ENCODE measurements around the gene CHI3L1.

The CHI3L1 gene

DNA sequence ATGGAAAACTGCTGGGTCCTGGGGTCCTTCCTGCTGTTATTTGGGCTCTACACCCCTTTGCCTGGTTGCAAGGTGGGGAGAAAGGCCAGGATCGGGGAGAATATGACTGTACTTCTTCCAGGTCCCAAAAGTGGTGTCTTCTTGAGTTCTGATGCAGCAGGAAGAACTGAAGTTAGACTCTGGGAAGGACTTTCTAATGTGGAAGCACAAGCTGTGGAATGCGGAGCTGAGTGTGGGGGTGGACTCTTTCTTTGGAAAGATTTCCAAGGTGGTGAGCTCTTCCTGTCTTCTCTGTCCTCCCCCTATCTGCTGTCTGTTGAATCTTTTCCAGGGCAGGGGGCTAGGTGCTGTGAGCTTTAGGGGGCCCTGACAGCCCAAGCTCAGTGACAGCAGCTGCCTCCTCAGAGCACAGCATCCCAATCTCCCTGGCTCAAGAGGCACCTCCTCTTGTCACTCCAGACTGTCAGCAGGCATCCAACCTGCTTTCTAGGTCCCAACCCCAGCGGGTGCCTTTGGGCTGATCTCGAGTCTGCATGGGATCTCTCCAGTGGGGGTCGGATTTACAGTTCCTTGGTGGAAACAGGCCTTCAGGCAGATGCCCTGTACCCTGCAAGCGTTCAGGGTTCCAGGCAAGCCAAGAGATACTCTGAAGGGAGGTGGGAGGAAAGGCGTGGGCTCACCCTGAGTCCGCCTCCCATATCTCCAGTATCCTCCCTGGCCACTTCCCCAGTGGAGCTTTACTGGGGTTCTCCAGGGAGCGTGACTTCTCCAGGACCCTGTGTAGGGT is 35.8 kb downstream of the CHI3L1 start:
- ChIA-PET CTCF (interaction anchor here (1.1 to 1.9 kb wide), 3 partner anchors 22 to 111 kb away, joined by 3 to 6 read pairs (median 4); partner anchors contain the start of gene ADORA1), POLR2A (no interaction called here)
- no peak for DNase-seq (ENCODE audit: extremely low spot score)
- TF ChIP-seq, protein P1, sequence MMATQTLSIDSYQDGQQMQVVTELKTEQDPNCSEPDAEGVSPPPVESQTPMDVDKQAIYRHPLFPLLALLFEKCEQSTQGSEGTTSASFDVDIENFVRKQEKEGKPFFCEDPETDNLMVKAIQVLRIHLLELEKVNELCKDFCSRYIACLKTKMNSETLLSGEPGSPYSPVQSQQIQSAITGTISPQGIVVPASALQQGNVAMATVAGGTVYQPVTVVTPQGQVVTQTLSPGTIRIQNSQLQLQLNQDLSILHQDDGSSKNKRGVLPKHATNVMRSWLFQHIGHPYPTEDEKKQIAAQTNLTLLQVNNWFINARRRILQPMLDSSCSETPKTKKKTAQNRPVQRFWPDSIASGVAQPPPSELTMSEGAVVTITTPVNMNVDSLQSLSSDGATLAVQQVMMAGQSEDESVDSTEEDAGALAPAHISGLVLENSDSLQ (IDR thresholded peaks at IDR 0.05): no peak
- TF ChIP-seq ZNF384 (IDR thresholded peaks at IDR 0.05) (no peak), SUZ12 (IDR thresholded peaks at IDR 0.05) (no peak), CTBP1 (IDR thresholded peaks at IDR 0.05; ENCODE audit: borderline replicate concordance) (no peak), BHLHE40 (IDR thresholded peaks at IDR 0.05; ENCODE audit: borderline replicate concordance) (no peak), L3MBTL2 (conservative IDR thresholded peaks at IDR 0.05) (no peak), TARDBP (IDR thresholded peaks at IDR 0.05) (no peak)

DNA sequence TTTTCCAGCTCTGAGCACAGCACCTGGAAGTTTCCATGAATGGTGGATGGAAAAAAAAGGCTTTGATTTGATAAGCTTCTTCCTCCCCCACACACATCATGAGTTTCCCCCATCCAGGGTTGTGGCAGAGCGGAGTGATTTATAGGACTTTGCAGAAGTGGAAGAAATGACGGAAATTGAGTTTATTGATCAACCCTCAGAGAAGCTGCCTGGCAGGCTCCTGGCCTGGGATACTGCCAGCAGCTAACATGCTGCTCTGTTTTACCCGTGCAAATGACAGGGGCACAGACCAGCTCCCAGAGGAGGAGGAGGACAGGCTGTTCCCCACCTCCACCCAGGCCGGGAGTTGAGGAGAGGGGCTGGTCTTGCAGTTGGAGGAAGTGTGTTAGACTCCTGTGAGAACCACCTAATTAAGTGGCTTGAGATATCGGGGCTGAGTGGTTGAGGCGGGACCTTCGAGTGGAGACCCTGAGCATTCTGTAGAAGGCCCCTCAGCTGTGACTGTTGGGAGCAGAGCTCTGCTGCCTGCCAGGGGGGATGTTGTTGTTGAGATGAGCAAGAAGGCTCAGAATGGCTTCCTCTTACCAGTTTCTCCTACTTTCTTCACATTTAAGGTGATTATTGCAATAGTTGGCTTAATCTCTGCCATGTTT is 37.2 kb downstream of the CHI3L1 start:
- no peak for DNase-seq (ENCODE audit: extremely low spot score)
- ChIA-PET POLR2A (interaction anchor here (0.9 kb wide), 1 partner anchor 8 kb away, joined by 3 read pairs; no protein-coding TSS in a partner anchor), CTCF (interaction anchor here (0.9 to 1.2 kb wide), 2 partner anchors 14 to 24 kb away, joined by 4 to 5 read pairs; no protein-coding TSS in a partner anchor)
- TF ChIP-seq SUZ12 (IDR thresholded peaks at IDR 0.05) (no peak), ELF4 (IDR thresholded peaks at IDR 0.05) (no peak), TARDBP (IDR thresholded peaks at IDR 0.05) (no peak), NFRKB (IDR thresholded peaks at IDR 0.05) (no peak), FOXK2 (IDR thresholded peaks at IDR 0.05) (no peak), LEF1 (IDR thresholded peaks at IDR 0.05; ENCODE audit: borderline replicate concordance) (no peak), CTBP1 (IDR thresholded peaks at IDR 0.05; ENCODE audit: borderline replicate concordance) (no peak), FOXM1 (IDR thresholded peaks at IDR 0.05; ENCODE audit: borderline replicate concordance) (no peak), ZNF384 (IDR thresholded peaks at IDR 0.05) (no peak), L3MBTL2 (conservative IDR thresholded peaks at IDR 0.05) (no peak), HDGF (IDR thresholded peaks at IDR 0.05; ENCODE audit: borderline replicate concordance) (no peak), SP1 (IDR thresholded peaks at IDR 0.05) (no peak), FOXA1 (IDR thresholded peaks at IDR 0.05) (no peak), BHLHE40 (IDR thresholded peaks at IDR 0.05; ENCODE audit: borderline replicate concordance) (no peak), ARNT (IDR thresholded peaks at IDR 0.05) (no peak)
- TF ChIP-seq, protein P1 (IDR thresholded peaks at IDR 0.05): no peak

DNA sequence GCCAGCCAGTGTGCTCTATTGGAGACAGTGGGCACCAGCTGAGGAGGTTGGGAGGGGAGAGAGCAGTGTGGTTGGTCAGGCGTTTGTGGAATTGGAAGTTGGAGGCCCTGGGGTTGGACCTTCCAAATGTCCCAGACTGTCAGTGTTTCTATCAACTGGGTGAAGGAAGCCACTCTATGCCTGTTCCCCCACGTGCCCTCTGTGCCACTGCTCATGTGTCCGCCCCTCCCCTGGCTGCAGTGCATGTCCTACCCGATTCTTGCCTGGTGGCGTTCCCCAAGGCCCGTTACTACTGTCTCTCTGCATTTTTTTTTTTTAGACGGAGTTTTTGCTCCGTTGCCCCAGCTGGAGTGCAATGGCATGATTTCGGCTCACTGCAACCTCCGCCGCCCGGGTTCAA is 37.9 kb downstream of the CHI3L1 start:
- ChIA-PET POLR2A (interaction anchor here (1.2 kb wide), 1 partner anchor 20 kb away, joined by 5 read pairs; no protein-coding TSS in a partner anchor), CTCF (interaction anchor here (0.9 to 1.3 kb wide), 6 partner anchors 15 to 119 kb away, joined by 3 to 5 read pairs (median 4); partner anchors contain the start of gene ADORA1)
- no peak for DNase-seq (ENCODE audit: extremely low spot score)
- TF ChIP-seq L3MBTL2 (conservative IDR thresholded peaks at IDR 0.05) (no peak), SP1 (IDR thresholded peaks at IDR 0.05) (no peak), SUZ12 (IDR thresholded peaks at IDR 0.05) (no peak), ARNT (IDR thresholded peaks at IDR 0.05) (no peak), CTBP1 (IDR thresholded peaks at IDR 0.05; ENCODE audit: borderline replicate concordance) (no peak), ELF4 (IDR thresholded peaks at IDR 0.05) (no peak), TARDBP (IDR thresholded peaks at IDR 0.05) (no peak), HDGF (IDR thresholded peaks at IDR 0.05; ENCODE audit: borderline replicate concordance) (no peak), NFRKB (IDR thresholded peaks at IDR 0.05) (no peak), LEF1 (IDR thresholded peaks at IDR 0.05; ENCODE audit: borderline replicate concordance) (no peak), ZNF384 (IDR thresholded peaks at IDR 0.05) (no peak)
- TF ChIP-seq, protein P1 (IDR thresholded peaks at IDR 0.05): no peak

DNA sequence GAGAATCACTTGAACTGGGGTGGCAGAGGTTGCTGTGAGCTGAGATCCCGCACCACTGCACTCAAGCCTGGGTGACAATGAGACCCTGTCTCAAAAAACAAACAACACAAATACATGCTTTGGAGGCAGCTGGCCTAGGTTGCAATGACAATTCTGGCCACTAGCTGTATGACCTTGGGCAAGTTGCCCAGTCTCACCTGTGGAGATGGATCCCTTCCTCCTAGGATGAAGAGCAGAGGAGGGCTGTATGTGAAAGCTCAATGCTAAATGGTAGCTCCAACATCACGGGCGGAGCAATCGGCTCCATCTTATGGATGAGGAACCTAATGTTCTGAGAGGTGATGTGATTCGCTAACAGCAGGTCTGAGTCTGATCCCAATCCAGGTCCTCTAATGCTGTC is 38.4 kb downstream of the CHI3L1 start:
- ChIA-PET POLR2A (interaction anchor here (1.2 kb wide), 1 partner anchor 20 kb away, joined by 5 read pairs; no protein-coding TSS in a partner anchor), CTCF (interaction anchor here (0.6 to 1.3 kb wide), 5 partner anchors 17 to 119 kb away, joined by 3 to 4 read pairs (median 4); partner anchors contain the start of gene ADORA1)
- TF ChIP-seq ELF4 (IDR thresholded peaks at IDR 0.05) (no peak), FOXK2 (IDR thresholded peaks at IDR 0.05) (no peak), SUZ12 (IDR thresholded peaks at IDR 0.05) (no peak), NFRKB (IDR thresholded peaks at IDR 0.05) (no peak), ARNT (IDR thresholded peaks at IDR 0.05) (no peak), TARDBP (IDR thresholded peaks at IDR 0.05) (no peak), ZNF384 (IDR thresholded peaks at IDR 0.05) (no peak), FOXA1 (IDR thresholded peaks at IDR 0.05) (no peak), HDGF (IDR thresholded peaks at IDR 0.05; ENCODE audit: borderline replicate concordance) (no peak)
- DNase-seq (ENCODE audit: extremely low spot score): no peak

DNA sequence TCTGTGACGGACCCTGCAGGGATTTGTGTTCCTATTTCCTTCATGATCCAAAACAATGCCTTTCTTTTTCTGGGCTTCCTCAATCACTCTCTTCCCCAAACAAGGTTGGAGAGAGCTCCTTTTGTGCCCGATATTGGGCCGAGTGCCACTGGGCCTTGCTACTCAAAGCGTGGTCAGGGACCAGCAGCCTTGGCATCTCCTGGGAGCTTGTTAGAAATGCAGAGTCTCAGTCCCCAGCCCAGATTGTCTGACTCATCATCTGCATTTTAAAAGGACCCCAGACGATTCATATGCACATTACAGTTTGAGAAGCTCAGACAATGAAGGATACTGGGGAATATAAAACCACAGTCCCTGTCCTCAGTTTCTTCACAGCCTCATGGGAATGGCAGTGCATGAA is 39.1 kb downstream of the CHI3L1 start:
- no peak for DNase-seq (ENCODE audit: extremely low spot score)
- ChIA-PET POLR2A (no interaction called here), CTCF (interaction anchor here (0.6 to 1.3 kb wide), 5 partner anchors 16 to 120 kb away, joined by 3 to 4 read pairs (median 4); partner anchors contain the start of gene ADORA1)
- TF ChIP-seq TARDBP (IDR thresholded peaks at IDR 0.05) (no peak), FOXM1 (IDR thresholded peaks at IDR 0.05; ENCODE audit: borderline replicate concordance) (no peak), LEF1 (IDR thresholded peaks at IDR 0.05; ENCODE audit: borderline replicate concordance) (no peak), HDGF (IDR thresholded peaks at IDR 0.05; ENCODE audit: borderline replicate concordance) (no peak)
